HG02610 (cell line): ENCODE measurements around the gene AGAP1.

ENCODE experiments used
- ATAC-seq: cut with Tn5 transposase; IDR thresholded peaks from one replicate; pipeline ENCODE4 v1.9.1; 2021; ENCODE audit warnings: mild to moderate bottlenecking, moderate library complexity; ENCODE audit not compliant: unreplicated experiment

AGAP1 gene

DNA sequence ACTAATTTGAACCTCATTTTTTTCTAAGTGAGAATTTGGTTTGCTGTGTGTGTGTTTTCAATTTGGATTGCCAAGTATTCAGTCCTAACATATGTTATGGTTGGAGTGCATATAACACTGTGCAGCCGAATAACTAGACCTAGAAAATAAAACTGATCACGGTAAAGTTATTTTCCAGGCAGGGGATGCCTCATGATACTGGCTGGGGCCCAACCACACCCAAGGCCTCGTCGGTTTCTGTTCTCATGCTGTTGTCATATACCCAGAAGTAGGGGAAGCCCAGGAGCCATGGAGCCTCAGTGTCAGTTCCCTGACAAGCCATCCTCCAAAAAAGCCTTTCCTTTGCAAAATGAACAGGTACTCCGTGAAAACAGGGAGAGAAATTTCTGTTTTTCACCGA, 514.2 kb downstream of the AGAP1 start:
- no peak for ATAC-seq

DNA sequence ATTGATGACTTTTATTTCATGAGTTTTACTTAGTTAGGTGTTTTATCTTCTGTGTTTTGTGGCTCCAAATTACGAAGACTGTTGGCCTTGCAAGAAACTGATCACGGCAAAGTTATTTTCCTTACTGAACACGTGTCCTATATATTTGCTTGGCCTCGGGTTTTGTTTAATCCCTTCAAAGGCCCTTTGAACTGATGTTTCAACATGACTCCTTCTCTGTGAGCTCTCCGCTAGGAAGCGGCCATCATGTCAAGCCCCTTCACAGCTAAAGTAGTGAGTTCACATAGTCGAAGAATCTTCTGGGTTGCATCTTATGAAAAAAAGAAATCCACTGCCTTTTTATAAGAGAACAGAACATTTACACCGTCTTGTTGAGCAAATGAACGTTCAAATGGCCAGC, 515.0 kb downstream of the AGAP1 start:
- no peak for ATAC-seq

DNA sequence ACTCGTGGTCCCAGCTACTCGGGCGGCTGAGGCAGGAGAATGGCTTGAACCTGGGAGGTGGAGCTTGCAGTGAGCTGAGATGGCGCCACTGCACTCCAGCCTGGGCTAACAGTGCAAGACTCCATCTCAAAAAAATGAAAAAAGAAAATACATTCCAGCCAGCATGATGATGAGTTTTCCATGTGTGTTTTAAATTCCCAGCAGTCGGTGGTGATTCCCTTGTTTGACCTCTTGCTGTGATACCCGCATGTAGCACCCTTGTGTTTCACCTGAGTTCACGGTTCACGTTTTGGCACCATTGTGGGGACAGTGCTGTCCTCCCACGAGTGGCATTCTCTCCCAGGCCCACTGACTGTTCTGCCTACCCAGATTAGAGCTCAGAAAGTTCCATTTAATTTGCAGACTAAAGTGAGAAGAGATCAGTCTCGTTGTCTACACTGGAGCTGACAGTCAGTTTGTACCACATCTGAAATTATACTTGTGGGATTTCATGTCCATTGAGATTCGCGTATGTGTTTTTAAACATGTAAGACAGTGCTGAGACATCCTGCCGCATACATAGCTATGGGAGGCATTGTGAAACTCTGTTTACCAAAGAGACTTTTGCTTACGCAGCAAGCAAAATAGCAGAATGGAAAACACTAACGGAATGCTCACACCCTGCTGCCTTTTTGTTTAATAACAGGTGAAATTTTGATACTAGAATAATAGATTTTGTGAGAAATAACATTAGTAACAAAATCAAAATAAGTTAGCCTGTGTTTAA, 517.3 kb downstream of the AGAP1 start:
- ATAC-seq: no peak

DNA sequence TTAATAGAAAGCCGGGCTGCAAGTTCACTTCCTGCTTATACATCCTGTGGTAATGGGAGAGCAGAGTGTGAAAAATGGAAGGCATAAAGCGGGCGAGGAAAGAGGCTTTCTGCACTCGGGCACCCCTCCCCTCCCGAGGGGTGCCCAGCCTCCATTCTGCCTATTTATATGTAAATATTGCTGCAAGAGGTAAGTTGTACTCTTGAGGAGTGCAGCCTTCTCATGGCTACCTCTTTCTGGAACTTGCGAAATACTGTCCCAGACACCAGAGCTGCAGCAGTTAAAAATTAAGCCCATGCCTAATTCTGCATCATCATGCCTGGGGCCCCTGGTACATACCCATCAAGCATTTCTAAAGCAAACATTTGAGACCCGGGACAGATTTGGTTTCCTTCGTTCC, 518.3 kb downstream of the AGAP1 start:
- no peak for ATAC-seq

DNA sequence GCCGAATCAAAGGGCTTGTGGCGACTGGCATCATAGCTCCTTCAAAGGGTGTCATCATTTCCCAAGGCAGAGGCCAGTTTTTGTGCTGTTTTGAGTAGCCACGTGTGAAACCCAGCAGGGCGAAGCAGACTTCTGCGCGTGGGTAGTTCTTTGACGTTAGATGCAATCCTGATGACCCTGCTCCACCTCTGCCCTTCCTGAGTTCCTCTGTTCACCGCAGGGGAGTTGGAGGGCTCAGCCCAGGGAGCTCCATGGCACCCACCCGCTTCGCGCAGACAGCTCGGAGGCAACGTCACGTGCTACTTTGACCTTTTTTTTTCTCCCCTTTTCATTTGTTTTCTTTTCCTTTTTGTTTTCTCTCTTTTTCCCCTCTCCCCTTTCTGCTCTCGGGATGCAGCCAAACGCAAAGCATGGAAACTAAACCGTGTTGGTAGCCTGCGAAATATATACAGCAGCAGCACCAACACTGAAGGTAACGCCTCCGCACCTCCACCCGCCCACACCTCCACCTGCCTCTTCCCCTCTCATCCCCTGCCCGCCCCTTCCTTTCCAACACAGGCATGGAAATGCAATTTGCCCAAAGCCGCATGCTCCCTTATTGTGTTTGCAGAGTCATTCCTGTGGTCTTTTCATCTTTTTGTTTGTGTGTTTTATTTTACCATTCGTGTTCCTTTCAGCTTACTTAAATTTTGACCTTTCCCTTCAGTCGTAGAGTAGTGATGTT, 520.7 kb downstream of the AGAP1 start:
- no peak for ATAC-seq

DNA sequence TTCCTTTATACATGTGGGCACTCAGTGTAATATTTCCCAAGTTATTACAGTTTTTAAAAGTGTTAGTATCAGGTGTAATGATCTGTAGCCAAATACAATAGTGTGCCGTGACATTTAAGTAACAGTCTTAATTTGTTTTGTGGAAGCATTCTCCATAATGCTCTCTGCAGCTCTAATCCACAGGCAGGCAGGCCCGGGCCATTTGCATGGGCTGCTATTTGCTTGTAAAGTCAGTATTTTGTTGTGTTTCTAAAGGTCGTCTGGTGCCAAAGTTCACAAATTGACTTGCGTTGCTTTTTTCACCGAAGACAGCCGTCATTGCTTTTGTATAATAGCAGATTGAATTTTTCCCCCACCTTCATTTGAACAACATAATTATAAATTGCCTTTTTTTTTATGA, 521.3 kb downstream of the AGAP1 start:
- ATAC-seq: no peak

DNA sequence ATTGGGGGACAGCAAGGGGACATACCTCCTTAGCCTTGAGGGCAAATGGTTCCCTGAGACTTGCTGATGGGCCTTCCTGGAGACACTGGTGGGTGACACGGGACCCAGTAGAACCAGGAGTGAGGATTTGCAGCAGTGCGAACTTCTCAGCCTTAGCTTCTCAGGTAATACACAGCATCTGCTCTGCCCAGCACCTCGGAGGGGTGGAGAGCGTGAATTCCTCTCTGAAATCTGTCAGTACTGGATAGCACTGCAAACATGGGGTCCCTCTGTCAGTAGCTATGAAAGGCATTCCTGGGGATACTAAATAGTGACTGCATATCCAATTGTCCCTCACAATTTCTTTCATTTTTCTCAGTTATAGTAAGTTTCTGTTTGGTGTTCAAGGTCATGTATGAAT, 522.7 kb downstream of the AGAP1 start:
- ATAC-seq: no peak

DNA sequence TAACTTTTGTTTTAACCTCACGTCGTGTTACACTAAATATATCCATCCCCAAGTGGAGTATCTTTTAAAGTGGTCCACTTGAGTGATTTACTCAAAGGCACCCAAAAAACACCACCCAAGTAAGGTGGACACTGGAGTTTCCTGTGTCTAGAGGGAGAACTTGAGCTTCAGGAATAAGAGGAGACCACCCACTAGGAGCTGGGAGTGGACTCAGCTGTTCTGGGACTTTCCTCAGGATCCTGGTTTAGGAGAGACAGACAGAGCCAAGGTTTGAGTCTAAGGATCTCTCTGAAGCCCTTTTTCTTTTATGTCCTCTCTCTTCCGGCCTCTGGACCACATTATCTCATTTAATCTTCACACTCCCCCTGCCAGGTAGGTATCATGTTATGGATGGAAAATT, 523.6 kb downstream of the AGAP1 start:
- ATAC-seq: no peak

DNA sequence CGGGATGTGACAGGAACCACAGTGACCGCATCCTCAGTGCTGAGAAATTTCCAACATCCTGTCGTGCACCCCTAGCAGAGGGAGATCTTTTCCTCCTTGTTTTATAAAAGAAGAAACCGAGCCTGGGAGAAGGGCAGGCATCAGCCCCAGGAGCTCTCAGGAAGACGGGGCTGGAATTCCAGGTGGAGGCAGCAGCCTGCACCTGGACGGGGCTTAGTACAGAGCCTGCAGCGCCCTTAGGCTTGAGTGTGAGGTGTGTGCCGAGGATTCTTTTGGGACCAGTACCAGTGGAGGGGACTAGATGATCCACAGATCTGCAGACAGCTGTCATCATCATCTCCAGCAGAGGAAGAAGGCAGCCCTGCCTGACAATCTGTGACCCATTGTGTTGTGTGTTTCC, 525.6 kb downstream of the AGAP1 start:
- no peak for ATAC-seq

DNA sequence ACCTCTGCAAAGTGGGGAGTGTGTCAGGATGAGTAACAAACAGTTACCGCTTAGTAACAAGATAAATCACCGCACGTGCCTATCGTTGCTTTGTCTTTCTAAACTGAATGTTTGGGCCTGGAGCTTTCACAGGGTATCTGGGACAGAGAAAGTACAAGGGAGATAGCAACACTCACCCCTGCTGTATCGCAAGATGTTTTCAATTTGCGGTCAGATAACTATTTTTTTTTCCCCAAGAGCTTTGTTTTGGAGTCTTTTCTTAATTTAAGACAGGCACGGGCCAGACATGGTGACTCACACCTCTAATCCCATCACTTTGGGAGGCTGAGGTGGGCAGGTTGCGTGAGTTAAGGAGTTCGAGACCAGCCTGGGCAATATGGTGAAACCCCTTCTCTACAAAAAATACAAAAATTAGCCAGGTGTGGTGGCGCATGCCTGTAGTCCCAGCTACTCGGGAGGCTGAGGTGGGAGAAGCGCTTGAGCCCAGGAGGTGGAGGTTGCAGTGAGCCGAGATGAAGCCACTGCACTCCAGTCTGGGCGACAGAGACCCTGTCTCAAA, 527.7 kb downstream of the AGAP1 start:
- ATAC-seq: no peak

DNA sequence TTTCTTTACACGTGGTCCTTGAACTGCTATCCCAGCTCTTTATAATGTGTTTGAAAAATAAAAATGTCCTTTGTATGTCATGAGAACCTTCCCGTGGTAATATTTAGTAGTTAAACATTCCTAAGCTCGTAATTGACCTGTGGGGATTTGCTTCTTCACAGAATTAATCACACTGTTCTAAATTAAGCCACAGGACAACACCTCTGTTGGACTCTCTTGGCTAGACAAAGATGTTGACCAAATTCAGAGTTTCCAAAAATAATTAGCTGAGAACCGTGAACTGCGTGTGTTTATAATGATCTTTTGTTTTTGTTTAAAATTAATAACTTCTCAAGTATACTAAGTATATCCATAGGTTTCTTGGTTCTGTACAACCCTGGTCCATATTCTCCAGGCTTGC, 528.3 kb downstream of the AGAP1 start:
- no peak for ATAC-seq

DNA sequence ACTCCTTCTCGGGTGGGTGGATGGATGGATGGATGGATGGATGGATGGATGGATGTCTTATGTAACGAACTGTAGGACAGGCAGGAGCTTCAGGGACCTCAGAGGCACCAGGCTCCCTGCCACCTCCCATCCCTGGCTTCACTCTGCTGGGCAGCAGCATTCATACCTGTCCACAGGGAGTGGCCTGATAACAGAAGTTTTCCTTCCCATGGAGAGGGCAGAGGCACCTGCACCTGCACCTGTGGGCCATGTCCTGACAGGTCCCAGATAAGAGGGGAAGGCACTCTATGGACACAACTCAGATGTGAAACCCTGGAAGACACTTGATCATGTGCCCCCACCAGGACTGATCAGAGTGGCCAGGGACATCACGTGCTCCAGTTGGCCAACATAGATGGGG, 532.0 kb downstream of the AGAP1 start:
- no peak for ATAC-seq

DNA sequence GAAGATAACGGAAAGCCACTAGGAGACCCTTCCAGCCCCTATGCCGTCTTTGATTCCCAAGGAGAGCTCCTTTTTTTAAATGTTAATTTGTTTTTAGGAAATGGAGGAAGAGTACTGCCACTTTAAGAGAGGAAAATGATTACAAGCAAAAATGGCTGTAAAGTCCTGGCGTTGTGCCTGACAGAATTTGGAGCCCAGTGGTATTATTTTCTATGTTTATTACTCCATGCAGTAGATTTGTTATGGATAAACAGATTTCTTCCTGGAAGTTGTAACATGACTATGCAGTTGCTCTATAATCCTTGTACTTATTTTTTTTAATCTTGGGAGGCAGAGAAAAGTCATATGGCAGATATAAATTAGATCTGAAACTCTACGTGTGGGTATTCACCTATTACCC, 533.0 kb downstream of the AGAP1 start:
- ATAC-seq: no peak

DNA sequence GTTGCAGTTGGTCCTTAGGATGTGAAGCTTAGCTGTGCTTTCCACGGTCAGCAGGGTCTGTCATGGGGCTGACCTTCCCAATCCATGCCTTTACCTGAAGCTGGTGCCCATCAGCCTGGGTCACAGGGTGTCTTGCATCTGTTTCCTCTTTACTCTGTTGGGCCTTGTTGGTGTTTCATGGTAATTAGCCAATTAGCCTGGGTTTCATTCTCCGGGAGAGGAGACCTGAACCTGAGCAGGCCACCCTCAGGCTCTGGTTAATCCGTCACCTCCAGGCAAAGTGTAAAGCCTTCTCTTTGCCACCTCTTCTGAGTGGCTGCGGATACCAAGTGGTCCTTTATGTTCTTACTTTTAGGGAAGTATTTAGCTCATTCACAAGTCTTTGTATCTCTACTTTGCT, 534.2 kb downstream of the AGAP1 start:
- ATAC-seq: no peak

DNA sequence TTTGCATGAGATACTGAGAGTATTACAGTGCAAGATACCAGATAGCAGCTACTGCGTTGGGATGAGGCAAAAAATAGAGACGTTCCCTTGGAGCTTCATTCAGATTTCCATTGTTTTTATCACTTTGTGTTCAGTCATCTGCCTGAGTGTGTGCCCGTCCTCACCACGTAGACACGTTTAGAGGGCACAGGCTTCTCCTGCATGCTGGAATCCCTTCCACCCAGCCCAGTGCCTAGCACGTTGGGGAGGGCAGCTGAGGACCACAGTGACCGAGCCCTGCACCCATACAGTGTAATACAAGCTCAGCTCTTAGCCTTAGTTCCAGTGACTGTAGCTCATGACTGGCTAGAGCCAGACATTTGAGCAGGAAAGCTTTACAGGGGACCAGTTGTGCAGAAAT, 539.6 kb downstream of the AGAP1 start:
- ATAC-seq: no peak

DNA sequence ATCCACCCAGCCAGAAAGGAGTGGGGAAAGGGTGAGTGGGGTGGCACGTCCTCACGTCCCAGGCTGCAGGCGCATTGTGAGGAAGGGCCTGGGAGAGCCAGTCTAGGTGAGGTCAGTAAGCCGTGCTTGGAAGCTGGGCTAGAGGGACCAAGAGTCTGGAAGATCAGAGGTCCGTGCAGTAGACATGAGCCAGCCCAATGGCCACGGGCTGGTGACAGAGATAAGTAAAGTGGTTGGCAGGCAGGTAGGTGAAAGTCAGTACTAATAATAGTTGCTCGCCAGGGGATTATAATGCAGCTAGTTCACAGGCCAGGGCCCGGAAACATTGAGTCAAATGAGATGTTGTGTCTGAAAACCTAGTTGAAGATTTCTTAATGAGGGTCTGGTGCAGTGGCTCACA, 541.1 kb downstream of the AGAP1 start:
- no peak for ATAC-seq

DNA sequence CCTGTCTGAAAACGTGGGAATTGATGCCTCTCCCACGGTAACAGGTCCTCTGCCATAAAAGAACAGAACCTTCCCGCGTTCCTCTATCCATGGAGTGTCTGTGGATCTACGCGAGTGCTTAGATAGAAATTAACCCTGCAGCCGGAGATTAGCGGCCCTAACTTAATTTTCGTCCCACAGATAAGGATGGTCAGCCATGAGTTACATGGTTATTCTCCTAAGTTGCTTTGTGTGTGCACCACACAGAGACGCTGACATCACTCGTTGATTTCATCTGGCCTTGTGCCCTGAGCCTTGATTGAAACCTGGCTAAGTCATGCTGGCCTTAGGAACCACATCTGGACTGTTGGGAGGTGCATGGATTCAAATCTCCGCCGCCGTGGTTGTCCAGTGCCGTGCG, 542.2 kb downstream of the AGAP1 start:
- ATAC-seq: no peak

DNA sequence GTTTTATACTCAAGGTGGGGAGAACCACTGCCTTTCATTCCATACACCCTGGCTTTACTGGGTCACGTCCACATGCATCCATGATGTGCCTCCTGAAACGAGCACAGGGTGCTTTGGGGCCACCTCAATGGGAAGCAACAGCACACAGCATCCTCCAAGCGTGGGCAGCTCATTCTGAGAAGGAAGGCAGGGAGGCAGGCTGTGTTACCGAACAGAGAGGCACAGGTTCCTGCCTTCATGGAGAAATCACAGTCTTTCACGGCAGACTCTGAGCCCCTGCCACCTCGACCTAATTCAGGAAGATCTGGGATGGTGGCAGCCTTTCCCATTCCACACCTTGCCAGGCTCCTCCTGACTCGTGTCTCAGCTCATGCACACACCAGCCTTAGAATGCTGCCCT, 544.3 kb downstream of the AGAP1 start:
- no peak for ATAC-seq

DNA sequence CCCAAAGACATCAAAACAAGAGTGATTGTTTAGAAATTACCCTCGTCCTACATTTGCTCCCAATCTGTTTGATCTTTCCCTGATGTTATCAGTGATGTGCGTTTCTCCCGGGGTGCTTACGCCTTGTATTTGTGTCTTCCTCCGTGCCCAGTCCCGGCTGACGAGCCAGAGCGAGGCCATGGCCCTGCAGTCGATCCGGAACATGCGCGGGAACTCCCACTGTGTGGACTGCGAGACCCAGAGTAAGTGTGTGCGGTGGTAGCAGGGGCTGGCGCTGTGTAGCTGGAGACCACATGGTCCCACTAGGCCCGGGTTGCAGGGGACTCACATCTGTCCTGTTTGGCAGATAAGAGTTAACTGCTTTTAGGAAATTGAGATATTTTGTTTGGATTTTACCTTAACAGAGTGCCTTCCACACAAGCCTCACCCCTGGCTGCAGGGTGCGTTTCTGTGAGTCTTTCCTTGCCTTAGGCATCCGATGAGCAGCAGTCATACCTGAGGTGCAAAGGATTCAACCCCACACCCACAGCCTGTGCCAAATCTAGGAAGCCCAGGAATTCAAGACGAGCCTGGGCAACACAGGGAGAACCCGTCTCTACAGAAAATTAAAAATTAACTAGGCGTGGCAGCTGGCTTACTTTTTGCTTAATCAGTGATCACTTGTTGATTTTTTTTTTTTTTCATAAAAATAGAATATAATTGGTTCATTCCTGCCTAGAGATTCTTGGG, 546.9 kb downstream of the AGAP1 start:
- no peak for ATAC-seq

DNA sequence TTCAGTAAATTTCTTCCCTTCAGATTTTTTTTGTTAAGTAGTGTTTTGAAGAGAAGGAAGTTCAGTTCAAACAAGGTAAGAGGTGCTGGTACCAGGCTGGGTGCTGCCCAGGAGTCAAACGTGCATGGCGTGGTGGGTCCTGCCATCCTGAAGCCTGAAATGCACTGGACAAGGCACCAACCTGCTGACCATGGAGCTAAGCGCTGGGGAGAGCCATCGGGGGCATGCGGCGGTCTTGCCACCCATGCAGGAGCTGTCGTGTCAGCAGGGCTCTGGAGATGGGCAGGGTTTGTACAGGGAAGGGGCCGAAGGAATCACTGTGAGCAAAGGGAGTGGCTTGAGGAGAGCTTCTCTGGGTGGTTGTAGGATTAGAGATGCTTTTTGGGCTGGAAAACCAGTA, 547.8 kb downstream of the AGAP1 start:
- ATAC-seq: no peak

DNA sequence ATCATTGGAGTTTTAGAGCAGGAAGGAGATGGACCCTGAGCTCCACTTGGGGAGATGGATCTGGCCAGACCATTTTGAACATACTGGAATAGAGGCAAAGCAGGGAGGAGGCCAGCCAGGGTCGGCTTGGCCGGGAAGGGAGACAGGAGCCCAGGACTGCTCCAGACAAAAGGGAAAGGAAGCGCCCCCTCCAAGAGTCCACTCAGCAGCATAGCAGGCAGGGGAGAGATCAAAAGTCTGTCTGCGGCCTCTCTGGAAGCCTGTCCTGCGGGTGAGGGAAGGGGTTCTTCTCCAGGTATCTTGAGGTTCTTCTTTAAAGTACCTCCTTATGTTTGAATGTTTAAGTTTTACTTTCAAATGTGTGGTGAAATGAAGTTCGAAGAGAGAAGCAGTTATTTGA, 548.2 kb downstream of the AGAP1 start:
- no peak for ATAC-seq

DNA sequence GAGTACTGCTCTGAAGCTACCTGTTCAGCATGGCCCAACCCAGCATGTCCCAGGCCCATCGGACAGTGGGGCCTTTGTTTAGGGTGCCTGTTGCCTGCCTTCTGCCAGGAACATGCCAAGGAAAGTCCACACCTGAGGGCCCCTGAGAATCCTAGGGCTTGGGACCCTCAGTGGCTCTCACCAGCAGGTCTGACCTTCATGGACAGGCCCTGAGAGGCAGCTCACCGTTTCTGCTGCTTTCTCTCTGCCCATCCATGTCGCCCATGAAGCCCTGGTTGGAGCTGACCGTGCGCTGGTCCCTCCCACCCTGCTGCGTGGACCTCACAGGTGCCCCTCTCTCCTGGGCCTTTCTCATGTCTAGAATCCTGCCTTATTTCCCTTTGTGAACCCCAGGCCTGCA, 550.3 kb downstream of the AGAP1 start:
- no peak for ATAC-seq
